Karpas-422 (cell line): ENCODE measurements around the gene ANXA2R. TPM values are rescaled to one million over a fixed set of nuclear protein-coding genes. Genes with fewer than 3 reads are reported as not detected.

Experiments used
- DNase-seq: peaks from one replicate; pipeline ENCODE4 v3.0.0-alpha.2; 2015
- H2AFZ ChIP-seq: fragments of 200-600 bp; sonication (generic); 2 replicates; pipeline ENCODE4 v1.6.1; 2014; ENCODE audit warnings: antibody characterized with exemption, low read length, mixed read lengths
- H3K27ac ChIP-seq: fragments of 200-600 bp; sonication (generic); 2 replicates; pipeline ENCODE4 v1.5.1; 2014; ENCODE audit warnings: mild to moderate bottlenecking, low read length, moderate library complexity
- H3K27me3 ChIP-seq: fragments of 200-600 bp; sonication (generic); 2 replicates; pipeline ENCODE4 v1.6.1; 2014; ENCODE audit warnings: low read length, mixed read lengths
- H3K36me3 ChIP-seq: fragments of 200-600 bp; sonication (generic); 2 replicates; pipeline ENCODE4 v1.6.1; 2014; ENCODE audit warnings: low read length, mixed read lengths; ENCODE audit not compliant: insufficient read depth
- H3K4me1 ChIP-seq: fragments of 200-600 bp; sonication (generic); 2 replicates; pipeline ENCODE4 v1.6.1; 2014; ENCODE audit warnings: mild to moderate bottlenecking, low read length, mixed read lengths
- H3K4me2 ChIP-seq: fragments of 200-600 bp; sonication (generic); 2 replicates; pipeline ENCODE4 v1.6.1; 2014; ENCODE audit warnings: low read length, low read depth, mild to moderate bottlenecking; ENCODE audit not compliant: poor library complexity, severe bottlenecking
- H3K4me3 ChIP-seq: fragments of 200-600 bp; sonication (generic); 2 replicates; pipeline ENCODE4 v1.5.1; 2014; ENCODE audit warnings: mild to moderate bottlenecking, antibody characterized with exemption, low read length, mixed read lengths
- H3K79me2 ChIP-seq: fragments of 200-600 bp; sonication (generic); 2 replicates; pipeline ENCODE4 v1.6.1; 2014; ENCODE audit warnings: mild to moderate bottlenecking, low read length, mixed read lengths
- H3K9ac ChIP-seq: fragments of 200-600 bp; sonication (generic); 2 replicates; pipeline ENCODE4 v1.6.0; 2014; ENCODE audit warnings: low read length
- H3K9me2 ChIP-seq: fragments of 200-600 bp; sonication (generic), shearing (Covaris generic); replicated peaks from 2 replicates; pipeline ENCODE4 v1.6.0; 2014; ENCODE audit warnings: mild to moderate bottlenecking, low read length, moderate library complexity; ENCODE audit not compliant: insufficient read depth
- H3K9me3 ChIP-seq: fragments of 300-700, 200-600 bp; sonication (generic); 2 replicates; pipeline ENCODE4 v1.6.1; 2014; ENCODE audit warnings: low read length, mixed read lengths
- H4K20me1 ChIP-seq: fragments of 200-600 bp; sonication (generic); 2 replicates; pipeline ENCODE4 v1.6.1; 2014; ENCODE audit warnings: mild to moderate bottlenecking, antibody characterized with exemption, low read length, low read depth; ENCODE audit not compliant: insufficient read depth
- total RNA-seq: library from RNA; depleted of rRNA; stranded (reverse); fragments of >200 nt; shearing (Covaris generic); gene quantifications from 2 replicates; pipeline ENCODE4 v1.2.3, GENCODE V29; 2014; ENCODE audit warnings: low replicate concordance

The ANXA2R gene
- total RNA-seq, 1 experiment from 2014 or later, result 9.0 TPM

DNA sequence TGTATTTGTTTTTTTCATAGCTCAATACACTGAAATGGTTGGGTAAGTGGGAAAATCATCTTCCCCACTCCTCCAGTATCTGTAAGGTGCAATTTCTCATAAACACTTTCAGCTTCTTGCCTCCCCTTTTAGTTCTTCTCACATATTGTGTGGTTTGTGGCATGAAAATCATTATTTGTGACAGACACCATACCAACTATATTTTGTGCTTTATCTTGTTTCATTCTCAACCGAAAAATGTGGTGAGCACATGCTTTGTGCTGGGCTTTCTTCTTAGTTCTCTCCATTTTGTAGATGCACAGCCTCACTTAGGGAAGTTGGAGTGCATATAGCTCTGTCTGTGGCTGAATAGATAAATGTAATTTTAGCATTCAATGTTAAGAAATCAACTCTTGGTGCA is 6.4 kb upstream of the ANXA2R start:
- peaks cover 4% of the 10 kb centered on the region; the same call in 1 of the 2 replicates for H4K20me1 ChIP-seq
- peaks cover 2% of the 10 kb centered on the region; the same call in 1 of the 2 replicates for H3K79me2 ChIP-seq
- no peaks in the 10 kb centered on the region for H3K36me3 ChIP-seq
- DNase-seq, result no peak
- H2AFZ ChIP-seq, result no peak overlapping the region
- H3K27me3 ChIP-seq, result no peaks in the 10 kb centered on the region
- H3K4me1 ChIP-seq, result peaks cover 13% of the 10 kb centered on the region
- no peak overlapping the region for H3K4me3 ChIP-seq
- no peak overlapping the region for H3K27ac ChIP-seq
- no peaks in the 10 kb centered on the region for H3K9me2 ChIP-seq
- H3K9me3 ChIP-seq, result no peaks in the 10 kb centered on the region
- no peak overlapping the region for H3K4me2 ChIP-seq
- no peak overlapping the region for H3K9ac ChIP-seq

DNA sequence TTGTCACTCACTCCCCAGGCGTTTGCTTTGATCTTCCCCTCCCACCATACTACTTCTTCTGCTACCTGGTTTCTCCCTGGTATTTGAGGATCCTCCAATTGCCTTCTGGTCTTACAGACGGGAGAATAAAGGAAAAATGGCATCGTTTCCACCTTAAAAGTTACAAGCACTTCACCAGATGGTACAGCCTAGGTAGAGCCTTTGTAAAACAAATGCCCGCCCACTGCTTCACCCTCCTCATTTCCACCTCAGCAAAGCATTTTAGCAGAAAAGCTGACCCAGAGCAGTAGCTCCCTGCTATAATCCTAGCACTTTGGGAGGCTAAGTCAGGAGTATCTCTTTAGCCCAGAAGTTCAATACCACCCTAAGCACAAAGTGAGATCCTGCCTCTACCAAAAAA is 5.1 kb upstream of the ANXA2R start:
- Histone ChIP-seq H3K9me3 (no peaks in the 10 kb centered on the region), H3K27ac (no peak overlapping the region), H3K9me2 (no peaks in the 10 kb centered on the region), H3K36me3 (no peaks in the 10 kb centered on the region), H3K79me2 (peaks cover 2% of the 10 kb centered on the region; the same call in 1 of the 2 replicates), H2AFZ (no peak overlapping the region), H3K4me3 (no peak overlapping the region), H3K4me2 (no peak overlapping the region), H3K4me1 (peaks cover 17% of the 10 kb centered on the region), H4K20me1 (peaks cover 4% of the 10 kb centered on the region; the same call in 1 of the 2 replicates), H3K9ac (no peak overlapping the region), H3K27me3 (no peaks in the 10 kb centered on the region)
- DNase-seq, result no peak

DNA sequence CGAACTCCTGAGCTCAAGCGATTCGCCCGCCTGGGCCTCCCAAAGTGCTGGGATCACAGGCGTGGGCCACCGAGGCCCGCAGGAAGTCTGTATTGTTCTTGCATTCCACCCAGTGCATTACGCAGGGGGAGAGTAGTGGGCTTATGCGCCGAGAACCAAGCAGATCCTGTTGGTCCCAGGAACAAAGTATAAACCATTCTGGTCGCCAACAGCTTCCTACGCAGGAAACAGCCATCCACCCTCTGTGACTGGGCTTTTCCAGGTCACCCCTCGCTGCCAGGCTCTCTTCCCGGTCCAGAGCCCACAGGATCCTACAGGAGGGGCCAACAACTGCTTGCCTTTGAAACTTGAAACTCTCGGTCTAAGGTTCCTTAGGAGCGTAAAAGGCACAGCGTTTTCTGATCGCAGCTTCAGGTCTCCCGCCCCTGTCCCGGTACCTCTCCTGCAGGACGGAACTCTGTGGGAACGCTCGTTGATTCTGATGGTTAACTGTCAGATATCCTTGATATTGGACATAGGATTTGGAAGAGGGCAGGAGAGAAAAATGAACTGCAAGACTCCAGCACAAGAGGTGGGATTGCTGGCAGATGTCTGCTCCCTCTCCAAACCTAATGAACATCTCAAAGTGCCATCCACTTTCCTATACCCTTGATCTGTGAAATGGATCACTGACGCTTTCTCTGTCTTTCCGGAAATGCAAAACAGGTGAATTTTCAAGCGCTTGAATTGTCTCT is 4.2 kb upstream of the ANXA2R start:
- Histone ChIP-seq H3K4me2 (no peak overlapping the region), H4K20me1 (no peaks in the 10 kb centered on the region), H3K9me3 (no peaks in the 10 kb centered on the region), H3K27ac (no peak overlapping the region), H2AFZ (no peak overlapping the region), H3K79me2 (peaks cover 2% of the 10 kb centered on the region; the same call in 1 of the 2 replicates), H3K9me2 (no peaks in the 10 kb centered on the region), H3K4me3 (no peak overlapping the region), H3K4me1 (peaks cover 21% of the 10 kb centered on the region), H3K36me3 (no peaks in the 10 kb centered on the region), H3K9ac (no peak overlapping the region), H3K27me3 (no peaks in the 10 kb centered on the region)
- DNase-seq, result no peak

DNA sequence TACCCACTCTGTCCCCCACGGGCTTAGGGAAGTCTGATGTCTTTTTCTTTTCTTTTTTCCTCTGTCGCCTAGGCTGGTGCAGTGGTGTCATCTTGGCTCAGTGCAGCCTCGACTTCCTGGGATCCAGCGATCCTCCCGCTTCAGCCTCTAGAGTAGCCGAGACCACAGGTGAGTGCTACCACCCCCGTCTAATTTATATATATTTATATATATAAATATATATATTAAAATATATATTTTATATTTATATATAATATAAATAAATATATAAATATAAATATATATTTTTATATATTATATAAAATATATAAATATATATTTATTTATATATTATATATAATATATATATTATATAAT is 3.3 kb upstream of the ANXA2R start:
- Histone ChIP-seq H3K9me3 (no peaks in the 10 kb centered on the region), H3K79me2 (peaks cover 2% of the 10 kb centered on the region; the same call in 1 of the 2 replicates), H3K9me2 (no peaks in the 10 kb centered on the region), H3K4me2 (peak overlapping the region; percentile 89), H3K27me3 (no peaks in the 10 kb centered on the region), H2AFZ (peak overlapping the region; percentile 91; the same call in 1 of the 2 replicates), H3K9ac (peak overlapping the region; percentile 83), H3K27ac (0 out of 2 replicates have a peak overlapping the region, but pooled peaks have one; percentile 92), H3K36me3 (no peaks in the 10 kb centered on the region), H3K4me1 (peaks cover 23% of the 10 kb centered on the region), H4K20me1 (no peaks in the 10 kb centered on the region), H3K4me3 (peak overlapping the region; percentile 78)
- no peak for DNase-seq

DNA sequence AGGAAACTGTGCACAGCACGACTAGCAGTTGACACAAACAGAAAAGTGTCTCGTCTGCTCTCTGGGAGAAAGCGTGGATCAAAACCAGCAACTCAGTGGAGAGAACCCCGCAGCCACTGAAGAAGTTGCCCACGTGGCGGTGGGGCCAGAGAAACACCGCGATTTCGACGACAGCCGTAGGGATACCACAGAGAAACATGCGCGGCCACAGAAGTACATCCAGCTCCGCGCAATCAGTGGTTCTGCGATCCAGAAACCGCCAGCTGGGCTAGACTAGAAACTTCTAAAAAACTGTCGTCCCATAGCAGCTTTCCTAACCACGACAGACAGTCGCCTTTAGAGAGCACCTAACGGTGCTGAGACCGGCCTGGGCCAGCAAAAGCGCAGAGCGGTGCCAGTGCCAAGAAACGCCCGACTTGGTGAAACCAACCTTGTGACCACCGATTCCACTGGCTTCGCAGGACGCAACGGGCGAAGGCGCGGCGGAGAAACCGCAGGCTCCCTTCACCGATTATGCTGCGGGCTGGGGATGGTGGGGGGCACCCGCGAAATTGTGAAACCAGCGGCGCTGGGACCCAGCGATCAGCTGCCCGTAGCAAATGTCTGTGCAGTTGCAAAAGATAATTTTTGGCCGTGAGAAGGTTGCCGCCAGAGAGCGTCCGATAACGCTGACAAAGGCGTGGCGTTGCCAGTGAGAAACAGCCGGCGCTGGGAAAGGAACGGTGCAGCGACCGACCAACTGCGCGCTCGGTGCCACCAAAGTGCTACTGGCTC is 2.7 kb upstream of the ANXA2R start:
- Histone ChIP-seq H3K9me3 (no peaks in the 10 kb centered on the region), H3K27ac (peak overlapping the region; percentile 92), H3K9ac (peak overlapping the region; percentile 83), H3K36me3 (no peaks in the 10 kb centered on the region), H3K27me3 (no peaks in the 10 kb centered on the region), H3K9me2 (no peaks in the 10 kb centered on the region), H3K4me1 (peaks cover 23% of the 10 kb centered on the region), H3K4me2 (peak overlapping the region; percentile 89), H2AFZ (peak overlapping the region; percentile 91), H3K4me3 (peak overlapping the region; percentile 78), H4K20me1 (no peaks in the 10 kb centered on the region), H3K79me2 (peaks cover 2% of the 10 kb centered on the region; the same call in 1 of the 2 replicates)
- peak; percentile 90 for DNase-seq

DNA sequence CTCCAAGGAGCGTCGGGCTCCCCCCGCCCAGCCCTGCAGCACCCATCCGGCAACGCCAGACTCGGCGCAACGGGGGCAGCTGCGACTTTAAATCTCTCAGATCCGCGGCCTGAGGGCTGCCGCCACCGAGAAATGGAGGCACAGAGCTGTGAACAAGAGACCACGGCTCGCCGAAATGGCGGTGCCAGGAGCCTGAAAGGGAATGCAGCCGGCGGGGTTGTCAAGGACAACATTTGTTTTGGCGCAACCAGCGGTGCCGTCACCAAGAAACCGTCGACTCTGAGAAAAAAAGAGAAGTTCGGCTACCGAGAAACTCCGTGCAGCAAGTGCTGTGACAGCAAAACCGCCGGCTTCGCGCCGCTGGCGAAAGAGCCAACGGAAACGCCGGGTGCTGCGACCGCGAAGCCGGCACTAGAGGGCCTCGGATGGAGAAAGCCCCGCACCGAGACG is 2.1 kb upstream of the ANXA2R start:
- H3K9ac ChIP-seq, result peak overlapping the region; percentile 83
- H4K20me1 ChIP-seq, result no peaks in the 10 kb centered on the region
- DNase-seq, result peak; percentile 95
- H3K4me1 ChIP-seq, result peaks cover 23% of the 10 kb centered on the region
- H3K27ac ChIP-seq, result peak overlapping the region; percentile 92
- peaks cover 2% of the 10 kb centered on the region; the same call in 1 of the 2 replicates for H3K79me2 ChIP-seq
- peak overlapping the region; percentile 89 for H3K4me2 ChIP-seq
- no peaks in the 10 kb centered on the region for H3K27me3 ChIP-seq
- no peaks in the 10 kb centered on the region for H3K36me3 ChIP-seq
- H3K9me2 ChIP-seq, result no peaks in the 10 kb centered on the region
- H2AFZ ChIP-seq, result peak overlapping the region; percentile 91; the same call in 1 of the 2 replicates
- no peaks in the 10 kb centered on the region for H3K9me3 ChIP-seq
- H3K4me3 ChIP-seq, result peak overlapping the region; percentile 78

DNA sequence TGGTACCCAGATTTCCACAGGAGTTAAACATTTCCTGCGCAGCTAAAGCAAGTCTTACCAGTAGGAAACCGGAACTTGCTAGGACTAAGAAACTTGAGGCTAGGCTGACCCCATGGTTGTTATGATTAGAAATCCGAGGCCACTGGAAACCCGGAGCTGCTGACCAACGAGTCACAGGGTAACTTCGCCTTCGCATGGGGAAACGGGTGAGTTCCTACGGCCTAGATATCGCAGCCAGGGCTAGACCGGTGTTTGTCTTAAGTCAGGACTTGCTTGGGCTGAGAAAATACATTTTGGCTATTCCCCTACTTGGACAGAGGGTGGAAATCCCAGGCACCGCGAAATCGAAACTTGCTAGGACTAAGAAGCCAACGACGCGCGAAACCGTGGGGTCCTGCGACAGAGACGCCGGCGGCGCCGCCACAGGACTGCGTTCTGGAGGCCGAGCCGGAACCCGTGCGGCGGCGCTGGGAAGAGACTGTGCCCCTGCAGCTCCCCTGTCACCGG is 1.6 kb upstream of the ANXA2R start:
- Histone ChIP-seq H3K4me3 (peak overlapping the region; percentile 78), H3K9me2 (no peaks in the 10 kb centered on the region), H3K9ac (peak overlapping the region; percentile 83), H4K20me1 (no peaks in the 10 kb centered on the region), H2AFZ (peak overlapping the region; percentile 91; the same call in 1 of the 2 replicates), H3K27ac (peak overlapping the region; percentile 92), H3K36me3 (no peaks in the 10 kb centered on the region), H3K9me3 (no peaks in the 10 kb centered on the region), H3K27me3 (no peaks in the 10 kb centered on the region), H3K4me2 (peak overlapping the region; percentile 89), H3K79me2 (peaks cover 2% of the 10 kb centered on the region; the same call in 1 of the 2 replicates), H3K4me1 (peaks cover 23% of the 10 kb centered on the region)
- peak; percentile 82 for DNase-seq
